Dedifferentiated amniotic fluid mesenchymal stem cell (primary cell): ENCODE data around the gene MYH14.
"Not testable (repeated sequence)": the region's sequence is repeated elsewhere in the genome, so short reads cannot be mapped to it uniquely, and the experiment has no call there.

Experiments
- DNase-seq: peaks from one replicate; pipeline ENCODE4 v3.0.0-alpha.2; 2016; ENCODE audit errors: extremely low spot score

Gene MYH14

DNA sequence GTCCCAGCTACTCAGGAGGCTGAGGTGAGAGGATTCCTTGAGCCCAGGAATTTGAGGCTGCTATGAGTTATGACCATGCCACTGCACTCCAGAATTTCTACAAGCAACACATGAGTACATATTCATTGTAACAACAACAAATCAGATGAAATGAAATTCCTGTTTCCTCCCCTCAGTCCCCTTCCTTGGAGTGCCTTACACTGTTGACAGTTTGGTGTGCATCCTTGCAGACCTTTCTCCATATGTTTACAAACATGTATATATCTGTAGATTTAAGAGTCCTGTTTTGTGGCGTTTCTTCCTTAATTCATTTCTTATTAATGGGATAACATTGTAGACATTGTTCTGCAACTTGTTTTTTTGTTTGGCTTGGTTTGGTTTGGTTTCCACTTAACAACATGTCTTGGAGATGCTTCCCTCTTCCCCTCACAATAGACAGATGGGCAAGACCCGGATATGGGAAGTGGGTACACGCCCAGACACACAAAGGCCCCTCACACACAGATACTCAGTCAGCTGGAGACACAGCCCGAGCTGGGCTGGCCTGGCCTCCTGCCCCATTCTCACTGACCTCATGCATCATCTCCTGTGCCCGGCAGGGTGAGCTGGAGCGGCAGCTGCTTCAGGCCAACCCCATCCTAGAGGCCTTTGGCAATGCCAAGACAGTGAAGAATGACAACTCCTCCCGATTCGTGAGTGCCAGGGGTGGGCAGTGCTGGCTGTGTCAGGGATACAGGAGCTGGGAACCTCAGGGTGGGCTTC is 21.7 kb downstream of the MYH14 start:
- DNase-seq, result no peak

DNA sequence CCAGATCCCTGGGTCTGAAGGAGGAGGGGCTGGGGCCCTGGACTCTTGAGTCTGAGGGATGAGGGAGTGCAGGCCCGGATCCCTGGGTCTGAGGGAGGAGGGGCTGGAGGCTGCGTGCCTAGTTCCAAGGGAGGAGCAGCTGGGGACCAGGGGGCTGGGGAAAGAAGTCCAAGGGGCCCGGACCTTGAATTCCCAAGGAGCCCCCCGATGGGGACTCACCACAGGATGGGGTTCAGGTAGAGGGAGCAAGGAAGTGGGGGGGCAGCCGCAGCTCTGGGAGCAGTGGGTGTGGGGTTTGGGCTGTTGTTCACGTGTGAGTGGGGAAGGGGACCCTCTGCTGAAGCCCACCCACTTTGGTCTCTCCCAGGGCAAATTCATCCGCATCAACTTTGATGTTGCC is 23.1 kb downstream of the MYH14 start:
- no peak for DNase-seq

DNA sequence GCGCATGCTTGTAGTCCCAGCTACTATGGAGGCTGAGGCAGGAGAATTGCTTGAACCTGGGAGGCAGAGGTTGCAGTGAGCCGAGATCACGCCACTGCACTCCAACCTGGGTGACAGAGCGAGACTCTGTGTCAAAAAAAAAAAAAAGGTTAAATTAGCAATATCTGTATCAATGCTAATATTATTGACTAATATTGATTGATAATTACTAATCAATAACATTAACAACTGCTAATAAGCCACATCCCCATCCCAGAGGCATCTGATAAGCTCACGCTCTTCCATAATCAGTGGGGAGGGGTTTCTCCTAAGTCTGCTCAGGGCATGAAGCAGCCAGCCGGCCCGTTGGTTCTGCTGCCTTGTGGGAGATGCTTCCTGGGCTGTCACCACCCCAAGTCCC is 24.7 kb downstream of the MYH14 start:
- DNase-seq, result not testable (repeated sequence)

DNA sequence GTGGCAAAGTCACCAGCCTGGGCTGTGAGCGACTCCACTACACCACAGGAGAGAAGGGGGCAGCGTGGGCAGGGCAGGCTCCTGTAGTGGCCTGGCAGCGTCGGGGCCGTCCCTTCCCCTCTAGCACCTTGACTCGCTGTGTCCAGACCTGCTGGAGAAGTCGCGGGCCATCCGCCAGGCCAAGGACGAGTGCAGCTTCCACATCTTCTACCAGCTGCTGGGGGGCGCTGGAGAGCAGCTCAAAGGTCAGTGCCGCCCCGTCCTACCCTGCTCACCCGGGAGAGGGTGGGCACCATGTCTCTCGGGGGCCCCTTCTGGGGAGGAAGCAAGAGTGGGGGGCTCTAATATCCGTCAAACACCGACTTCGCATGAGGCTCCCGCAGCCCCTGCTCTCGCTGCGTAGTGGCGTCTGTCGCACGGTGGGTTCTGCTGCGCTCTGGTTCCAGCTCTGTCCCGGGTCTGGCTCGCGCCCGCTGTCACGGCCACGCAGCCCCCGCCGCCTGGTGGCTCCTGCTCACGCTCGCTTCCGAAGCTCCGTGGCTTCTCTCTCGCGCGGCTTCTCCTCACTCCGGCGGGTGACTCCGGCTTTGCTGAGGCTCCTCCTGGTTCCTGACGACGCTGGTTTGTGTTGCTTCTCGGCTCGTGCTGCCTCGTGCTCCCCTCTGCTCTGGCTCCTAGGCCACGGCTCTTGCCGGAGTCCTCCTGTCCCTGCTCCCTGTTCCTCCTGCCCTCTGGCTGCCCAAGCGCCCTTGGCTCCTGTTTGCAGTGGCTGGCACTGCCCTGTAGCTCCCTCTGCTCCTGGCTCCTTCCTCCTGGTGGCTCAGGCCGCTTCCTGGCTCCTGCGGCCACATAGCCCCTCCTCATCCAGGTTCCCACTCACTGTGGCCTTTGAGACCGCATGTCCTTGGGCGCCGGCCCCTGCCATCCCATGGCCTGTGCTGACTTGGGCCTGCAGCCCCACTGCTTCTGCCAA is 27.2 kb downstream of the MYH14 start:
- no peak for DNase-seq

DNA sequence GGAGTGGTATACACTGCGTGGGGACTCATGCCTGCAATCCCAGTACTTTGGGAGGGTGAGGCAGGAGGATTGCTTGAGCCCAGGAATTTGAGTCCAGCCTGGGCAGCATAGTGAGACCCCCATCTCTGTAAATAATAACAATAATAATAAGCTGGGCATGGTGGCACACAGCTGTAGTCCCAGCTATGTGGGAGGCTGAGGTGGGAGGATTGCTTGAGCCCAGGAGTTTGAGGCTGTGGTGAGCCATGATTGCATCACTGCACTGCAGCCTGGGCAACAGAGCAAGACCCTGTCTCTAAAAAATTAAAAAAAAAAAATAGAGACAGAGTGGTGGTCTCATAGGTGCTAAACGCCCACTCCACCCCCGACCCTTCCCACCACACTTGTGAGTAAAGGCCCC is 28.0 kb downstream of the MYH14 start:
- not testable (repeated sequence) for DNase-seq

DNA sequence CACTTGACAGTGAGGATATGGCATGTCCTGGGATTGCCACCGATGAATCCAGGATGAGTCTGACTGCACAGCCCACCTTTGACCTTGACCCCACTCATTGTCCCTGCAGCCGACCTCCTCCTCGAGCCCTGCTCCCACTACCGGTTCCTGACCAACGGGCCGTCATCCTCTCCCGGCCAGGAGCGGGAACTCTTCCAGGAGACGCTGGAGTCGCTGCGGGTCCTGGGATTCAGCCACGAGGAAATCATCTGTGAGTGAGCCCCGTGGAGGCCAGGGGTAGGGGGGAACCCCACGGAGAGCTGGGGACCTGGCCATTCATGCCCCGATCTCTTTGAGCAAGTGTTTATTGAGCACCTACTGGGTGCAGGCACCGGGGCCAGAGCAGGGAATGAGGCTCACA is 28.4 kb downstream of the MYH14 start:
- no peak for DNase-seq

DNA sequence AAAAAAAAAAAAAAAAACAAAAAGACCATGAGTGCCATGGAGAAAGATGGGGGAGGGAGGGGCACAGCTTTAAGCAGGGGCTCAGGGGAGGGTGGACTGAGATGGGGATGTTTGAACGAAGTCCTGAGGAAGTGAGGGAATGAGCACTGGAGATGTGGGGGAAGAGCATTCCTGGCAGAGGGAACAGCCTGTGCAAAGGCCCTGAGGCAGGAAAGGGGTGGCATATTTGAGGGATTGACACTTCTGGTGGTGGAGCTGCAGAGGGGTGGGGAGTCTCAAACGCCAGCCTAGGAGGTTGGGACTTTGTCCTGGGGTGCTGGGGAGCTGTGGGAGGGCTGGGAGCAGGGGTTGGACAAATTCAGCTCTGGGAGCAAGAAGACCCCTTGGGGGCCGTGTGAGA is 29.2 kb downstream of the MYH14 start:
- no peak for DNase-seq

DNA sequence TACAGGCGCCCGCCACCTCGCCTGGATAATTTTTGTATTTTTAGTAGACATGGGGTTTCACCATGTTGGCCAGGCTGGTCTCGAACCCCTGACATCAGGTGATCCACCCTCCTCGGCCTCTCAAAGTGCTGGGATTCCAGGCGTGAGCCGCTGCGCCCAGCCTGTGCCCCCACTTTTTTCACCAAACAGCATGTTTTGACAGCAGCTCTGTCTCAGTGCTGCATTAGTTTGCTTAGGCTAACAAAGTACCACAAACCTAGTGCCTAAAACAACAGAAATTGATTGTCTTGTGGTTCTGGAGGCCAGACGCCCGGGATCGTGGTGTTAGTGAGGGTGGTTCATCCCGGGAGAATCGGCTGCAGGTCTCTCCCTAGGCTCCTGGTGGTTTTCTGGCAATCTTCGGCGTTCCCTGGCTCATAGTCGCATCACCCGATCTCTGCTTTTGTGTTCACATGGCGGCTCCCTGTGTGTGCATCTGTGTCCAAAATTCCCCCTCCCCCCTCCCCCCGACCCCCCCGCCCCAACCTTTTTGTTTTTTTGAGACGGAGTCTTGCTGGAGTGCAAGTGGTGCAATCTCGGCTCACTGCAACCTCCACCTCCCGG is 30.0 kb downstream of the MYH14 start:
- DNase-seq, result no peak

DNA sequence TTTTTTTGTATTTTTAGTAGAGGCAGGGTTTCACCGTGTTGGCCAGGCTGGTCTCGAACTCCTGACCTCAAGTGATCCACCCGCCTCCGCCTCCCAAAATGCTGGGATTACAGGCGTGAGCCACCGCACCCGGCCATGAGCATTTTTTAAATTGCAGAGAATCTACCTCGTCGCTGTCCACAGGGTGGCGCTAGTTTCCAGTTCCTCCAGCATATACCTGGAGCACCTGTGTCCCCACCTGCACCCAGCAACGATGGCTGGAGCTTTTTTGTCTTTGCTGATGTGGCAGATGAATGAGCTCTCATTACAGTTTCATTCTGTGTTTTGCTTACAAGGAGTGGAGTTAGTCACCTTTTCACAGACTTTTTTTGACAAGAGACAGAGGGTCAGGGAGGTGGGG is 34.1 kb downstream of the MYH14 start:
- DNase-seq, result not testable (repeated sequence)

DNA sequence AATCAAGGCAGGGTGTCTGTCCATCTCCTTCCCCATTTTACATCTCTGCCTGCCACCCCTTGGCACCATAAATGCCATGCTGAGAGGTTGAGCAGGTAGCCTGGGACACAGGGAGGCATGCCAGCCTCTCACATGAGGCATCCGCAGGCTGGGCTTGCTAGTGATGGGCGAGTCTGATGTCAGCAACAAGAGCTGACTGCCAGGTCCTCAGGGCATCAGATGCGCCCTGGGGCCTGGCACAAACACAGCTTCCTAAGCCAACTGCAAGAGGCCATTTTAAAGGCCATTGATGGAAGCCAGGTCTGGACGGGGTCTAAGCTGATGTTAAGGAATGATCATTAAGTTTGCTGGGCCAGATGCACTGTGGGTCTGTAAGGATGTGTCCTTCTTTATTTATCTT is 34.6 kb downstream of the MYH14 start:
- no peak for DNase-seq

DNA sequence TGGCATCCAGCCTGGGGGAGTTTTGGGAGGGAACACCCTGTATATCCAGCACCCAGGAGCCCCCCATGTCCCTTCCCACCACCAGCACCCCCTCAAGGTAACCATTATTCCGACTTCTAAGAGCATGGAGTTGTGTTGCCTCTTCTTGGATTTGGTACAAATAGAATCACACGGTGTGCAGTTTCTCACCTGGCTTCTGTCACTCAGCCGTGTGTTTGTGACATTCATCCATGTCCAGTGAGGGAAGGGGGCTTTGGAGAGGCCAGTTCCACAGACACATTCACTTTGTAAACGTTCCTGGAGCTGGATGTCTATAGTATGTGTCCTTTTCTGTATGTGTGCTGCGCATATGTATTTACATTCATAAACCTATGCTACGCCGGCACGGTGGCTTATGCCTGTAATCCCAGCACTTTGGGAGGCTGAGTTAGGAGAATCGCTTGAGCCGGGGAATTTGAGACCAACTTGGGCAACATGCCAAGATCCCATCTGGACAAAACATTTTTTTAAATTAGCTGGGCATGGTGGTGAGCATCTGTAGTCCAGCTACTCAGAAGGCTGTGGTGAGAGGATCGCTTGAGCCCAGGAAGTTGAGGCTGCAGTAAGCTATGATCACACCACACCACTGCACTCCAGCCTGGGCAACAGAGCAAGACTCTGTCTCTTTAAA is 36.6 kb downstream of the MYH14 start:
- no peak for DNase-seq

DNA sequence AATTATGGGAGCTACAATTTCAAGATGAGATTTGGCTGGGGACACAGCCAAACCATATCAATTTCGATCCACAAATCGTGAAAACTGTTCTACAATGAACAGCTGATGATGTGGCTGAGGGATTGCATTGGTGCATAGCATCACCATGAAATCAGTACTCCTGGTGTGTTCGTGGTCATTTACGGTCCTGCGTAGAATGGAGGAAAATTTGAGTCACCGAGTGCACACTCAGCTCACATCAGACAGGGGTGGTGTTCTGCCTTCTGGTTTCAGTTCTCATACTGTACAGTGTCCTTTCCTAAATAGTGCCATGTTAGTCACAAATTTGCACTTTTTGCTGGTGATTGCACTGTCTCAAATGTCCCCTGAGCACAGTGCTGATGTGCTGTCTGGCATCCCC is 39.2 kb downstream of the MYH14 start:
- DNase-seq, result no peak

DNA sequence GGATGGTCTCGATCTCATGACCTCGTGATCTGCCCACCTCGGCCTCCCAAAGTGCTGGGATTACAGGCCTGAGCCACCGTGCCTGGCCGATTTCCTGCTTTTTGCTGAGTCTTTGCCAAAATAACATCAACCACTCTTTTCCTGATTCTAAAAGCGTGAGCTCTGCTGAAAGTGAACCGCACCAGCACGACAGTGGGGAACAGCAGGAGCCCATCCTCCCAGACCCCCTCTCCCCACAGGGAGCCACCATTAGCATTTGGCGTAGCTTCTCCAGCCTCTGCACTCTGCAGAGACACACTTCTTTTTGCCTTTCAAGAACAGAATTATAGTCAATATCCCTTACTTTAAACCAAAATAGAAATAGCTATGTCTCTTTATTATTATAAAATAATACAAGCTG is 41.3 kb downstream of the MYH14 start:
- DNase-seq, result no peak

DNA sequence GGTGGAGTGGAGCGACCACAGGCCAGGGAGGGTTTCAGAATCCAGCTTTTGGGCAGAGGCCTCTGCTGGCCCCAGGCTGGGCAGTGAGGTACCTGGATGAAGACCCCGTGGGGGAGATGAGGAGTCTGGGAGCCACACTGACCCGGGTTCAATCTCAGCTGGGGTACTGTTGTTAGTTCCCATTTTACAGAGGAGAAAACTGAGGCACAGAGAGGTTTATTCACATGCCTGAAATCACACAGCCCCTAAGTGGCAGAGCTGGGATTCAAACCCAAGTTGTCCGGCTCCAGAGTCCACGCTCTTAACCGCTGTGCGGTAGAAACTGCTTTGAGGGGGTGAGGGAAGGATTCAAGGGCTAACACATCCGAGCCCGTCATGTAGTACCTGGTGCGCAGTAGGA is 45.0 kb downstream of the MYH14 start:
- DNase-seq, result no peak

DNA sequence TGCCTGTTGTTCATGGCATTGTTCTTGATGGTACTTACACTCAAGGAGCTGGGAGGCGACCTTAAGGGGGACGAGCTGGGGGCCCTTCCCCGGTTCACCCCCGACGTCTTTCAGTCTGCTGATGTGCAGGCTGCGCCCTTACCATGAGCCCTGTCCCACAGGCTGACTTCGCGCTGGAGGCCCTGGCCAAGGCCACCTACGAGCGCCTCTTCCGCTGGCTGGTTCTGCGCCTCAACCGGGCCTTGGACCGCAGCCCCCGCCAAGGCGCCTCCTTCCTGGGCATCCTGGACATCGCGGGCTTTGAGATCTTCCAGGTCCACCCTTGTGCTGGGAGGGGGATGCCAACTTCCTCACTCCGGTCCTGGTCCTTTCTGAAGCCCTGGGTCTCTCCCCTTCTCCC is 45.4 kb downstream of the MYH14 start:
- no peak for DNase-seq

DNA sequence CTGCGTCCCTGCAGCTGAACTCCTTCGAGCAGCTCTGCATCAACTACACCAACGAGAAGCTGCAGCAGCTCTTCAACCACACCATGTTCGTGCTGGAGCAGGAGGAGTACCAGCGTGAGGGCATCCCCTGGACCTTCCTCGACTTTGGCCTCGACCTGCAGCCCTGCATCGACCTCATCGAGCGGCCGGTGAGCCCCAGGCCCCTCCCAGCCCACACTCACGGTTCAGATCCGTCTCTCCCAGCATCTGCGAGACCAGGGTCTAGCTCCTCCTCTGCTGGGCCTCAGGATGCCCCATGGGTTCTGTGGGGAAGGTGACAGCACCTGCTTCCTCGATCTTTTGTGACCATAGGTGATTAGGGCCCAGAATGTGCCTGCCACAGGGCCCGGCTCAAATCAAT is 46.2 kb downstream of the MYH14 start:
- DNase-seq, result no peak

DNA sequence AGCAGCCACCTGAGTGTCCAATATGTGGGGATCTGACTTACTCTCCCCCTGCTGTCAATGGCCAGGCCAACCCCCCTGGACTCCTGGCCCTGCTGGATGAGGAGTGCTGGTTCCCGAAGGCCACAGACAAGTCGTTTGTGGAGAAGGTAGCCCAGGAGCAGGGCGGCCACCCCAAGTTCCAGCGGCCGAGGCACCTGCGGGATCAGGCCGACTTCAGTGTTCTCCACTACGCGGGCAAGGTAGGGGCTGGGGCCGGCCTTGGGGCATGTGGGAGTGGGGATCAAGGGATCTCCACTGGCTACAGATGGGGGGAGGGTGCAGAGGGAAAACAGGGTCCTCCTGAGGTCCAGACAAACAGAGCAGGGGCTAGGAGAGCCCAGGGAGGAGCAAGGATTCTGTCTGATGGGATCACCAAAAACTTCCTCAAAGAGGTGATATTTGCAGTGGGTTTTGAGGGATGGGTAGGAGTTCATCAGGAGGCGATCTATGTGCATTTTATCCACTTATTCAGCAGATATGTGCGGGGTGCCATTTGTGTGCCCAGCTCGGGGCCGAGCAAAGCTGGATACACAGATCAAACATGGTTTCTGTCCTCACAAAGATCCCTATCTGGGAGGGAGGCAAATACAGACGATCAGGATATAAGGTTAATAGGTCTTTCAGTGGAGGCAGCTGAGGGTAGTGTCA is 47.2 kb downstream of the MYH14 start:
- no peak for DNase-seq

DNA sequence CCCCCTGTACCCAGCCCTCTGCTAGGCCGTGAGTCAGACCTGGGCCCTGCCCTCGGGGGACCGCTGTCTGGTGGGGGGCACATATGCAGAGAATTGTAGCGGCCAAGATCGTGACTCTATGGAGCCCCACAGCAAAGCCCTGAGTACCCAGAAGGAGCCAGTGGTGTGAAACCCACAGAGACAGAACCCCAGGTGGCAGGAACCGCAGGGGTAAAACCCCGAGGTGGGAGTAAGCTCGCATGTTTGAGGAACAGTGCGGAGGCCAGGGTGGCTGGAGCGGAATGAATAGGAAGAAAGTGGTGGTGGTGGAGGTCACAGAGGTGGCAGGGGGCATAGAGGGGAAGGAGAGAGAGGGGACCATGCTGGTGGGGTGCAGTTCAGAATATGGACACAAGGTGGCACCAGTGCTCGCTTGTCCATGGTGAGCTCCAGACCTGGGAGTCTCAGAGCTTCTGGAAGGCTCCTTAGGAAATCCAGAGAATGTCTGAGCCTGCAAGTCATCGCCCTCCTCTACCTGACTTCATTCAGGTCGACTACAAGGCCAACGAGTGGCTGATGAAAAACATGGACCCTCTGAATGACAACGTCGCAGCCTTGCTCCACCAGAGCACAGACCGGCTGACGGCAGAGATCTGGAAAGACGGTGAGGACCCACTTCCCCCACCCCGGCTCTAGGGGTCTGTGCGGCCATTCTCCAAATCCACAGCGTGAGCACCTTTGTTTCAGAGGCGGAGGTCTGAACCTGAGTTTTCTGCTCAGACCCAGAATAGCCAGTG is 48.9 kb downstream of the MYH14 start:
- no peak for DNase-seq

DNA sequence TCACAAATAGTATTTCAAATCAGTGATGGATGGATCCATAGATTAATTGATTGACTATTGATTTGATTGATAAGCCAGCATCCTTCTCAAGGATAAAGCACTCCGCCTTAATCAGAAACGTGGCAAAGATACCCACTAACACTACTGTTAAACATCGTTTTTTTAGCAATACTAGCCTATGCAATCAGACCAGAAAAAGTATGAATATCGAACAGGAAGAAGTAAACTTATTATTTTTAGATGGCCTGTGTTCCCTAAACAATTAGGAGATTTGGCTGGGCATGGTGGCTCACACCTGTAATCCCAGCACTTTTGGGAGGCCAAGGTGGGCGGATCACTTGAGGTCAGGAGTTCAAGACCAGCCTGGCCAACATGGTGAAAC is 49.5 kb downstream of the MYH14 start:
- no peak for DNase-seq

DNA sequence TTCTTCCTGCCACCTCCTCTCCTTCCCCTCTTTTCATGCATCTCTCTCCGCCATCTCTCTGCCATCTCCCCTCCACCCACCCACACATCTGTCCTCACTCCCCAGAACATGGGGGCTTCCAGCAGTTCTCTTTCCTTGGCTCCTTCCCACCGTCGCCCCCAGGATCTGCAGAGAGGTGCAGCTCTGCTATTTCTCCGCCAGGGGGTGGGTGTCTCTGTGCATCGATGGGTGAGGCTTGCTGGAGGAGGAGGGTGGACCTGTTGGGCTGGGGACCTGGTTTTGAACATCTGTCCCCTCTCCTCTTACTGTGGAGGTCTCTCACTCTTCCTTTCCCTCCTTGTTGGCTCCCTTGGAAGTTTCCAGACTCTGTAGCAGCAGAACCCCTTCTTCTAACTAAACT is 51.7 kb downstream of the MYH14 start:
- DNase-seq, result no peak

DNA sequence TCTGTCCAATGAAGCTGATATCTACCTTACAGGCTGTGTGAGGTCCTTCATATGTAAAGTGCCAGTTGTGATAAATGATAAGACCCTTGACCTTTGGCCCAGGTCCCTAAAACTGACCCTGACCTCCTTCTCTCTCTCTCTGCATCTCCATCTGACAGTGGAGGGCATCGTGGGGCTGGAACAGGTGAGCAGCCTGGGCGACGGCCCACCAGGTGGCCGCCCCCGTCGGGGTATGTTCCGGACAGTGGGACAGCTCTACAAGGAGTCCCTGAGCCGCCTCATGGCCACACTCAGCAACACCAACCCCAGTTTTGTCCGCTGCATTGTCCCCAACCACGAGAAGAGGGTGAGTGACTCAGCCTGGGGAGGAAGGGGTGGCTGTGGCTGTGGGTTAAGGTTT is 53.7 kb downstream of the MYH14 start:
- DNase-seq, result no peak
